SK-N-SH (cell line): ENCODE results near the gene NIT1.

Experiments used
- CHD2 ChIP-seq: fragments of 150-350 bp; IDR thresholded peaks from 2 replicates; pipeline ENCODE4 v1.6.1; 2018; ENCODE audit warnings: low read length; ENCODE audit not compliant: partially characterized antibody
- CTCF ChIP-seq: fragments of 200-600 bp; sonication (generic); IDR thresholded peaks from 2 replicates; pipeline ENCODE4 v1.6.1; 2017; ENCODE audit warnings: antibody characterized with exemption, mild to moderate bottlenecking, moderate library complexity
- EZH2phosphoT487 ChIP-seq: fragments of 200-600 bp; sonication (generic); IDR thresholded peaks from 2 replicates; pipeline ENCODE4 v1.6.1; 2017; ENCODE audit warnings: low read depth, mixed run types, mild to moderate bottlenecking, antibody characterized with exemption, moderate library complexity, borderline replicate concordance
- GABPA ChIP-seq: IDR thresholded peaks from 2 replicates; pipeline ENCODE4 v1.4.0; 2012; ENCODE audit warnings: low read depth, mild to moderate bottlenecking
- MAX ChIP-seq: IDR thresholded peaks from 2 replicates; pipeline ENCODE4 v1.4.0; 2012; ENCODE audit warnings: low read depth
- POLR2AphosphoS5 ChIP-seq: IDR thresholded peaks from 2 replicates; pipeline ENCODE4 v1.6.1; 2012; ENCODE audit warnings: low read depth, low read length
- TAF1 ChIP-seq: IDR thresholded peaks from 2 replicates; pipeline ENCODE4 v1.6.1; 2012; ENCODE audit warnings: low read depth, mild to moderate bottlenecking, low read length, moderate library complexity, borderline replicate concordance
- USF2 ChIP-seq: fragments of 150-350 bp; IDR thresholded peaks from 2 replicates; pipeline ENCODE4 v1.6.1; 2017; ENCODE audit warnings: antibody characterized with exemption, low read length, low read depth, borderline replicate concordance
- YY1 ChIP-seq: IDR thresholded peaks from 2 replicates; pipeline ENCODE4 v1.4.0; 2012; ENCODE audit warnings: low read depth, mild to moderate bottlenecking

GRCh38 chr1:161083748-161084596, 33.9 kb upstream of the NIT1 start:
- TF ChIP-seq MAX (no peak), CTCF (no peak), EZH2phosphoT487 (no peak), YY1 (no peak), GABPA (no peak), TAF1 (no peak), CHD2 (no peak), USF2 (no peak), POLR2AphosphoS5 (no peak)
